H1 (cell line): ENCODE data around the gene ESR1. TPM values are rescaled to one million over a fixed set of nuclear protein-coding genes. Genes with fewer than 3 reads are reported as not detected.

Source experiments
- ASH2L ChIP-seq: fragments of 200-600, 300-600 bp; sonication (generic); IDR thresholded peaks from one replicate; pipeline ENCODE4 v1.7.1; 2017; ENCODE audit warnings: low read length
- GABPA ChIP-seq: IDR thresholded peaks from 2 replicates; pipeline ENCODE4 v1.6.1; 2011; ENCODE audit warnings: mild to moderate bottlenecking, low read length, moderate library complexity, borderline replicate concordance; ENCODE audit not compliant: insufficient read depth
- JUN ChIP-seq: IDR thresholded peaks from 2 replicates; pipeline ENCODE4 v1.6.1; 2011; ENCODE audit warnings: low read depth, mild to moderate bottlenecking, improper control_type of control experiment, low read length
- KDM4A ChIP-seq: IDR thresholded peaks from one replicate; pipeline ENCODE4 v1.7.1; 2012; ENCODE audit warnings: low read depth, mild to moderate bottlenecking, moderate library complexity, low read length, inconsistent platforms; ENCODE audit not compliant: severe bottlenecking
- POLR2A ChIP-seq, 2 experiments: IDR thresholded peaks; 1 replicate in 1 of 2; 2 replicates in 1 of 2; pipeline ENCODE4 v1.6.1; 2011; ENCODE audit warnings: low read depth in 2 of 2, low read length in 2 of 2, mild to moderate bottlenecking in 2 of 2; ENCODE audit errors: control extremely low read depth in 1 of 2
- SIX5 ChIP-seq: IDR thresholded peaks from 2 replicates; pipeline ENCODE4 v1.6.1; 2011; ENCODE audit warnings: mild to moderate bottlenecking, low read depth, low read length
- polyA plus RNA-seq, 7 experiments: library from polyadenylated mRNA; depleted of rRNA in 3 of 7; stranded (reverse) in 5 of 7; unstranded in 2 of 7; fragments of >200 nt in 5 of 7; fragments of 200-250 nt in 2 of 7; gene quantifications; 1 replicate in 5 of 7; 2 replicates in 1 of 7; 4 replicates in 1 of 7; pipeline versions ENCODE4 v1.2.1 to v1.2.3, GENCODE V29; 2011 to 2013; ENCODE audit warnings: missing spikeins in 2 of 7, mixed read lengths in 2 of 7
- total RNA-seq: library from RNA; stranded (reverse); fragmentation: NEBNext Ultra II Directional; extraction: Animal tissue kit (Norgen Biotek cat#: 25700); gene quantifications from 2 replicates; pipeline ENCODE4 v1.2.1, GENCODE V29; 2021

ESR1 gene
- total and polyA plus RNA-seq, 2 of the 8 experiments (the other 6 are each of a cell fraction or from before 2014, with no cell fraction given), result 0.03 to 0.17 TPM

GRCh38 chr6:151808371-151809241 is 1.1 kb downstream of the ESR1 start (continued):
- TF ChIP-seq SIX5, result no peak
- peak; percentile 14 for TF ChIP-seq KDM4A
- TF ChIP-seq ASH2L, result no peak
- TF ChIP-seq POLR2A (IDR thresholded peaks at IDR 0.05; ENCODE audit: control extremely low read depth in 1 of 2, low read depth in 2 of 2, low read length in 2 of 2), result no peak
- no peak for TF ChIP-seq JUN
- TF ChIP-seq GABPA, result no peak
